H1 (cell line): ENCODE data around the gene GALNTL6. TPM values are rescaled to one million over a fixed set of nuclear protein-coding genes. Genes with fewer than 3 reads are reported as not detected.

Experiments used
- CTCF ChIA-PET: fragments of 300-600 bp; sonication (Branson Sonifier 250); formaldehyde crosslinking; loops from one replicate; lab custom pipeline; 2021; ENCODE audit not compliant: partially characterized antibody; lab: Charles Lee
- POLR2A ChIA-PET: fragments of 300-600 bp; sonication (Branson Sonifier 250); formaldehyde crosslinking; loops from one replicate; lab custom pipeline; 2021; ENCODE audit warnings: inconsistent platforms; ENCODE audit not compliant: partially characterized antibody; lab: Charles Lee
- DNase-seq, 2 experiments: peaks; one replicate each; pipeline versions ENCODE4 v3.0.0 to v3.0.0-alpha.2; 2010 to 2022; ENCODE audit warnings: low spot score in 2 of 2, low read depth in 1 of 2, mixed read lengths in 1 of 2
- FAIRE-seq: peaks from 2 replicates; lab custom pipeline; 2011; peaks lifted over from hg19 to GRCh38; lab: Jason Lieb, UNC
- H2AFZ ChIP-seq: 2 replicates; pipeline ENCODE4 v1.8.1; 2012; ENCODE audit warnings: low read length, inconsistent platforms
- H2AK5ac ChIP-seq: 2 replicates; pipeline ENCODE4 v1.6.1; 2013; ENCODE audit warnings: low read depth, low read length
- H2BK120ac ChIP-seq: replicated peaks from 2 replicates; pipeline ENCODE3; 2013; ENCODE audit warnings: low read depth, low read length, inconsistent platforms
- H2BK12ac ChIP-seq: 2 replicates; pipeline ENCODE4 v1.6.1; 2013; ENCODE audit warnings: low read depth, low read length
- H2BK15ac ChIP-seq: 2 replicates; pipeline ENCODE4 v1.6.1; 2013; ENCODE audit warnings: low read length
- H2BK20ac ChIP-seq: 2 replicates; pipeline ENCODE4 v1.6.1; 2013; ENCODE audit warnings: low read length
- H2BK5ac ChIP-seq: 2 replicates; pipeline ENCODE4 v1.6.1; 2013; ENCODE audit warnings: low read depth, low read length
- H3K14ac ChIP-seq: 2 replicates; pipeline ENCODE4 v1.6.1; 2013; ENCODE audit warnings: inconsistent platforms; ENCODE audit not compliant: insufficient read length
- H3K18ac ChIP-seq: 2 replicates; pipeline ENCODE4 v1.6.1; 2013; ENCODE audit warnings: low read length; ENCODE audit errors: extremely low read depth
- H3K23ac ChIP-seq: 2 replicates; pipeline ENCODE4 v1.6.1; 2013; ENCODE audit warnings: inconsistent platforms; ENCODE audit not compliant: insufficient read length
- H3K23me2 ChIP-seq: 2 replicates; pipeline ENCODE4 v1.6.1; 2013; ENCODE audit warnings: low read depth, low read length
- H3K27ac ChIP-seq: 2 replicates; pipeline ENCODE4 v1.6.1; 2011; ENCODE audit warnings: low read depth, low read length, inconsistent platforms
- H3K27me3 ChIP-seq, 4 experiments: replicated peaks in 1 of 4; 1 replicate in 1 of 4; 2 replicates in 3 of 4; pipeline versions ENCODE4 v1.6.1 to v1.8.1; 2011 to 2013; ENCODE audit warnings: low read length in 3 of 4, mild to moderate bottlenecking in 3 of 4, inconsistent platforms in 2 of 4, mixed read lengths in 2 of 4, moderate library complexity in 1 of 4; ENCODE audit not compliant: control insufficient read depth in 3 of 4, insufficient read depth in 3 of 4; ENCODE audit errors: extremely low read depth in 1 of 4
- H3K36me3 ChIP-seq, 4 experiments: 2 replicates each; pipeline versions ENCODE4 v1.6.1 to v1.8.1; 2011 to 2013; ENCODE audit warnings: mild to moderate bottlenecking in 4 of 4, low read length in 3 of 4, moderate library complexity in 2 of 4, control low read depth in 1 of 4, inconsistent platforms in 1 of 4; ENCODE audit not compliant: insufficient read depth in 4 of 4, control insufficient read depth in 2 of 4
- H3K4ac ChIP-seq: replicated peaks from 2 replicates; pipeline ENCODE3; 2013; ENCODE audit warnings: low read length, low read depth, mixed read lengths, inconsistent platforms; ENCODE audit not compliant: insufficient read length
- H3K4me1 ChIP-seq, 4 experiments: replicated peaks in 1 of 4; 1 replicate in 1 of 4; 2 replicates in 3 of 4; pipeline versions ENCODE4 v1.6.1 to v1.8.1; 2011 to 2013; ENCODE audit warnings: low read length in 3 of 4, inconsistent platforms in 2 of 4, mixed read lengths in 1 of 4; ENCODE audit not compliant: insufficient read depth in 4 of 4, control insufficient read depth in 3 of 4
- H3K4me2 ChIP-seq, 2 experiments: 2 replicates each; pipeline versions ENCODE4 v1.6.1 to v1.8.1; 2011 to 2013; ENCODE audit warnings: low read depth in 2 of 2, low read length in 2 of 2, control low read depth in 1 of 2, inconsistent platforms in 1 of 2, mild to moderate bottlenecking in 1 of 2; ENCODE audit not compliant: insufficient read depth in 1 of 2
- H3K4me3 ChIP-seq, 4 experiments: fragments of 200-600, 300-600 bp in 1 of 4; sonication (generic), shearing (Covaris generic), sonication (Bioruptor Twin) in 1 of 4; 2 replicates each; pipeline versions ENCODE4 v1.5.1 to v1.8.1; 2011 to 2016; ENCODE audit warnings: low read length in 4 of 4, low read depth in 3 of 4, control low read depth in 2 of 4, inconsistent platforms in 2 of 4, mild to moderate bottlenecking in 2 of 4, mixed read lengths in 1 of 4, moderate library complexity in 1 of 4; ENCODE audit not compliant: insufficient read depth in 2 of 4; ENCODE audit errors: extremely low read depth in 1 of 4
- H3K56ac ChIP-seq: replicated peaks from 2 replicates; pipeline ENCODE3; 2013; ENCODE audit warnings: low read depth, mild to moderate bottlenecking, mixed read lengths, low read length, inconsistent platforms; ENCODE audit not compliant: insufficient read length
- H3K79me1 ChIP-seq: 2 replicates; pipeline ENCODE4 v1.6.1; 2013; ENCODE audit warnings: low read depth, low read length, control low read depth
- H3K79me2 ChIP-seq, 2 experiments: 2 replicates each; pipeline versions ENCODE4 v1.6.1 to v1.8.1; 2012 to 2013; ENCODE audit warnings: low read length in 2 of 2, mild to moderate bottlenecking in 2 of 2, inconsistent platforms in 1 of 2; ENCODE audit not compliant: insufficient read depth in 2 of 2, control insufficient read depth in 1 of 2
- H3K9ac ChIP-seq, 4 experiments: replicated peaks in 1 of 4; 1 replicate in 1 of 4; 2 replicates in 3 of 4; pipeline versions ENCODE4 v1.6.1 to v1.8.1; 2011 to 2013; ENCODE audit warnings: low read depth in 3 of 4, low read length in 3 of 4, control low read depth in 2 of 4, mild to moderate bottlenecking in 2 of 4, moderate library complexity in 2 of 4, inconsistent platforms in 1 of 4; ENCODE audit errors: extremely low read depth in 1 of 4
- H3K9me3 ChIP-seq, 2 experiments: 2 replicates each; pipeline versions ENCODE4 v1.6.1 to v1.8.1; 2012 to 2013; ENCODE audit warnings: mild to moderate bottlenecking in 2 of 2, moderate library complexity in 2 of 2, control low read depth in 1 of 2, inconsistent platforms in 1 of 2, low read depth in 1 of 2, low read length in 1 of 2, mixed read lengths in 1 of 2; ENCODE audit not compliant: insufficient read depth in 2 of 2
- H4K20me1 ChIP-seq, 2 experiments: replicated peaks in 1 of 2; 2 replicates each; pipeline versions ENCODE3 to v1.8.1; 2011 to 2013; ENCODE audit warnings: inconsistent platforms in 2 of 2, low read length in 2 of 2, mild to moderate bottlenecking in 1 of 2; ENCODE audit not compliant: insufficient read depth in 2 of 2, control insufficient read depth in 1 of 2
- H4K5ac ChIP-seq: 2 replicates; pipeline ENCODE4 v1.6.1; 2013; ENCODE audit warnings: low read length, low read depth, mixed read lengths, inconsistent platforms; ENCODE audit not compliant: insufficient read length
- H4K8ac ChIP-seq: 2 replicates; pipeline ENCODE4 v1.8.0; 2013; ENCODE audit warnings: mild to moderate bottlenecking, moderate library complexity, low read length, inconsistent platforms; ENCODE audit not compliant: insufficient read depth; ENCODE audit errors: extremely low read depth
- H4K91ac ChIP-seq: replicated peaks from 2 replicates; pipeline ENCODE3; 2013; ENCODE audit warnings: low read length, mixed read lengths, inconsistent platforms; ENCODE audit not compliant: insufficient read length
- CTBP2 ChIP-seq: IDR thresholded peaks from 2 replicates; pipeline ENCODE4 v1.7.0; 2011; ENCODE audit warnings: borderline replicate concordance, mild to moderate bottlenecking, moderate library complexity, mixed read lengths, low read length; ENCODE audit not compliant: insufficient read depth, insufficient read length
- POU5F1 ChIP-seq: IDR thresholded peaks from 2 replicates; pipeline ENCODE4 v1.6.1; 2011; ENCODE audit warnings: low read depth, mild to moderate bottlenecking, low read length, moderate library complexity
- RAD21 ChIP-seq, 2 experiments: IDR thresholded peaks in 1 of 2; conservative IDR thresholded peaks in 1 of 2; 2 replicates each; pipeline ENCODE4 v1.6.1; 2011; ENCODE audit warnings: low read depth in 2 of 2, low read length in 2 of 2, improper control_type of control experiment in 1 of 2, inconsistent platforms in 1 of 2, mild to moderate bottlenecking in 1 of 2, moderate library complexity in 1 of 2
- SIRT6 ChIP-seq: IDR thresholded peaks from one replicate; pipeline ENCODE4 v1.7.1; 2012; ENCODE audit warnings: low read length, inconsistent platforms
- SIX5 ChIP-seq: IDR thresholded peaks from 2 replicates; pipeline ENCODE4 v1.6.1; 2011; ENCODE audit warnings: mild to moderate bottlenecking, low read depth, low read length
- SP2 ChIP-seq: IDR thresholded peaks from 2 replicates; pipeline ENCODE4 v1.6.1; 2012; ENCODE audit warnings: mild to moderate bottlenecking, low read length, inconsistent platforms
- TEAD4 ChIP-seq: IDR thresholded peaks from 2 replicates; pipeline ENCODE4 v1.6.1; 2012; ENCODE audit warnings: low read depth, low read length, inconsistent platforms, mixed read lengths
- ZNF274 ChIP-seq: IDR thresholded peaks from 2 replicates; pipeline ENCODE4 v1.7.0; 2012; ENCODE audit warnings: low read length, borderline replicate concordance; ENCODE audit errors: extremely low read depth
- WGBS, 2 experiments: shearing (Covaris generic) in 1 of 2; methylation state at CpG; one replicate each; pipeline versions ENCODE4 v1.1.6 to v1.1.7; 2013 to 2015; ENCODE audit warnings: low lambda C conversion rate in 2 of 2, mixed read lengths in 2 of 2, inconsistent platforms in 1 of 2, low coverage in 1 of 2, missing lambda C conversion rate in 1 of 2; ENCODE audit not compliant: insufficient replicate concordance in 2 of 2, insufficient coverage in 1 of 2, insufficient read length in 1 of 2; ENCODE audit errors: extremely low coverage in 1 of 2, missing lambda C conversion rate in 1 of 2; 5-methylcytosine and 5-hydroxymethylcytosine counted together
- polyA plus RNA-seq, 7 experiments: library from polyadenylated mRNA; depleted of rRNA in 3 of 7; stranded (reverse) in 5 of 7; unstranded in 2 of 7; fragments of >200 nt in 5 of 7; fragments of 200-250 nt in 2 of 7; gene quantifications; 1 replicate in 5 of 7; 2 replicates in 1 of 7; 4 replicates in 1 of 7; pipeline versions ENCODE4 v1.2.1 to v1.2.3, GENCODE V29; 2011 to 2013; ENCODE audit warnings: missing spikeins in 2 of 7, mixed read lengths in 2 of 7
- total RNA-seq: library from RNA; stranded (reverse); fragmentation: NEBNext Ultra II Directional; extraction: Animal tissue kit (Norgen Biotek cat#: 25700); gene quantifications from 2 replicates; pipeline ENCODE4 v1.2.1, GENCODE V29; 2021

Gene GALNTL6
- total and polyA plus RNA-seq, 2 of the 8 experiments (the other 6 are each of a cell fraction or from before 2014, with no cell fraction given) = 0.03 to 0.32 TPM

- Histone ChIP-seq H3K14ac (no peak overlapping the region), H3K56ac (no peak overlapping the region), H3K23ac (no peak overlapping the region), H2AK5ac (no peak overlapping the region), H2BK12ac (no peak overlapping the region), H3K9ac (no peak overlapping the region), H2BK15ac (no peak overlapping the region), H3K27ac (no peak overlapping the region), H3K4me2 (no peak overlapping the region), H2AFZ (no peak overlapping the region), H3K27me3 (no peaks in the 10 kb centered on the region), H2BK5ac (no peak overlapping the region), H3K79me2 (no peaks in the 10 kb centered on the region), H3K18ac (no peak overlapping the region), H4K91ac (no peak overlapping the region), H2BK120ac (no peak overlapping the region), H4K8ac (no peak overlapping the region), H3K4me1 (no peaks in the 10 kb centered on the region), H3K4me3 (no peak overlapping the region), H3K4ac (no peak overlapping the region), H3K9me3 (no peaks in the 10 kb centered on the region), H3K36me3 (no peaks in the 10 kb centered on the region), H3K23me2 (no peaks in the 10 kb centered on the region), H3K79me1 (no peaks in the 10 kb centered on the region), H2BK20ac (no peak overlapping the region), H4K20me1 (no peaks in the 10 kb centered on the region), H4K5ac (no peak overlapping the region)
- FAIRE-seq (no peak), DNase-seq (no peak)
- 98% methylated on average over 3 of the region's 3 CpGs; no CpG with 5 or more reads in 1 of the 2 experiments for WGBS, 2 experiments
- ChIA-PET POLR2A (no interaction called here), CTCF (interaction anchor here (1.1 kb wide), 1 partner anchor 14 kb away, joined by 3 read pairs; no protein-coding TSS in a partner anchor)
- no peak for TF ChIP-seq RAD21 (IDR thresholded peaks at IDR 0.05 in 1 of 2, conservative IDR thresholded peaks at IDR 0.05 in 1 of 2; ENCODE audit: low read depth in 2 of 2, low read length in 2 of 2)
- no peak for TF ChIP-seq SIX5
- no peak for TF ChIP-seq CTBP2
- no peak for TF ChIP-seq SIRT6
- TF ChIP-seq TEAD4 = no peak
- no peak for TF ChIP-seq ZNF274
- no peak for TF ChIP-seq POU5F1
- TF ChIP-seq SP2 = no peak
Measured at GRCh38 chr4:172660251-172660650, 847.0 kb downstream of the GALNTL6 start.
